A549 (cell line): ENCODE data around the gene TMEM107.

Experiments used
- EP300 ChIP-seq, 2 experiments: fragments of >200 bp; sonication (Bioruptor Twin); formaldehyde crosslinking; IDR thresholded peaks; 2 replicates in 1 of 2; 3 replicates in 1 of 2; pipeline ENCODE4 v1.6.1; 2016 to 2017
- GATA3 ChIP-seq: IDR thresholded peaks from 2 replicates; pipeline ENCODE4 v1.6.1; 2012; ENCODE audit warnings: borderline replicate concordance
- HDAC2 ChIP-seq: fragments of 200-600 bp; sonication (generic); IDR thresholded peaks from 2 replicates; pipeline ENCODE4 v1.6.1; 2016
- JUNB ChIP-seq: fragments of >200 bp; sonication (Bioruptor Twin); formaldehyde crosslinking; IDR thresholded peaks from 2 replicates; pipeline ENCODE4 v1.6.1; 2016
- POLR2A ChIP-seq: IDR thresholded peaks from 2 replicates; pipeline ENCODE4 v1.6.1; 2012; ENCODE audit warnings: mild to moderate bottlenecking, low read length
- SMC3 ChIP-seq: fragments of >200 bp; sonication (Bioruptor Twin); formaldehyde crosslinking; IDR thresholded peaks from 3 replicates; pipeline ENCODE4 v1.6.1; 2018; ENCODE audit warnings: inconsistent platforms
- TP53 ChIP-seq: fragments of 250-450 bp; sonication (Bioruptor Pico); IDR thresholded peaks from 2 replicates; pipeline ENCODE4 v1.5.0; 2021; ENCODE audit warnings: mild to moderate bottlenecking, moderate library complexity
- TF ChIP-seq, protein P1 (sequence below): fragments of >200 bp; sonication (Bioruptor Twin); formaldehyde crosslinking; IDR thresholded peaks from 3 replicates; pipeline ENCODE4 v1.5.1; 2016
- TF ChIP-seq, protein P2 (sequence below): fragments of 200-600 bp; sonication (generic); IDR thresholded peaks from 2 replicates; pipeline ENCODE4 v1.6.1; 2016; ENCODE audit warnings: antibody characterized with exemption, mild to moderate bottlenecking, moderate library complexity
- TF ChIP-seq, protein P3 (sequence below): fragments of 450-650 bp; IDR thresholded peaks from 2 replicates; pipeline ENCODE4 v1.6.1; 2014; ENCODE audit warnings: antibody characterized with exemption

DNA sequence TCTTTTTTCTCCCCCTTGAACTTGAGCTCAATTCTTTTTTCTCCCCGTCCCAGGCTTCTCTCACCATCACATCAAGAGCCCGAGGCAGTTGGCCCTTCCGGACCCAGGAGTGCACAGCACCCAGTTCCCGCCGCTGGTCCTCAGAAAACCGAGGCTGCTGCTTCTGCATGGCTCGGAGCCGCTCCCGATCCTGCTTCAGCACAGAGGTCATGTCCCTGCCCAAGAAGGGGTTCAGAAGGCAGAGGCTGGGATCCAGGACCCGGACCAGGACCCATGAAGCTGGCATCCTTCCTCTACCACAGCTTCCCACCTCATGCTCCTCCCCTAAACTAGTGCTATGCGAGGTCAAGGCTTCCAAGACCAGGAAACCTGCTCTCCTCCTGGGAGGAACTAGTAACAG is 34.4 kb downstream of the TMEM107 start:
- TF ChIP-seq TP53: no peak
- TF ChIP-seq, protein P1, sequence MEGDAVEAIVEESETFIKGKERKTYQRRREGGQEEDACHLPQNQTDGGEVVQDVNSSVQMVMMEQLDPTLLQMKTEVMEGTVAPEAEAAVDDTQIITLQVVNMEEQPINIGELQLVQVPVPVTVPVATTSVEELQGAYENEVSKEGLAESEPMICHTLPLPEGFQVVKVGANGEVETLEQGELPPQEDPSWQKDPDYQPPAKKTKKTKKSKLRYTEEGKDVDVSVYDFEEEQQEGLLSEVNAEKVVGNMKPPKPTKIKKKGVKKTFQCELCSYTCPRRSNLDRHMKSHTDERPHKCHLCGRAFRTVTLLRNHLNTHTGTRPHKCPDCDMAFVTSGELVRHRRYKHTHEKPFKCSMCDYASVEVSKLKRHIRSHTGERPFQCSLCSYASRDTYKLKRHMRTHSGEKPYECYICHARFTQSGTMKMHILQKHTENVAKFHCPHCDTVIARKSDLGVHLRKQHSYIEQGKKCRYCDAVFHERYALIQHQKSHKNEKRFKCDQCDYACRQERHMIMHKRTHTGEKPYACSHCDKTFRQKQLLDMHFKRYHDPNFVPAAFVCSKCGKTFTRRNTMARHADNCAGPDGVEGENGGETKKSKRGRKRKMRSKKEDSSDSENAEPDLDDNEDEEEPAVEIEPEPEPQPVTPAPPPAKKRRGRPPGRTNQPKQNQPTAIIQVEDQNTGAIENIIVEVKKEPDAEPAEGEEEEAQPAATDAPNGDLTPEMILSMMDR: no peak
- TF ChIP-seq, protein P2, sequence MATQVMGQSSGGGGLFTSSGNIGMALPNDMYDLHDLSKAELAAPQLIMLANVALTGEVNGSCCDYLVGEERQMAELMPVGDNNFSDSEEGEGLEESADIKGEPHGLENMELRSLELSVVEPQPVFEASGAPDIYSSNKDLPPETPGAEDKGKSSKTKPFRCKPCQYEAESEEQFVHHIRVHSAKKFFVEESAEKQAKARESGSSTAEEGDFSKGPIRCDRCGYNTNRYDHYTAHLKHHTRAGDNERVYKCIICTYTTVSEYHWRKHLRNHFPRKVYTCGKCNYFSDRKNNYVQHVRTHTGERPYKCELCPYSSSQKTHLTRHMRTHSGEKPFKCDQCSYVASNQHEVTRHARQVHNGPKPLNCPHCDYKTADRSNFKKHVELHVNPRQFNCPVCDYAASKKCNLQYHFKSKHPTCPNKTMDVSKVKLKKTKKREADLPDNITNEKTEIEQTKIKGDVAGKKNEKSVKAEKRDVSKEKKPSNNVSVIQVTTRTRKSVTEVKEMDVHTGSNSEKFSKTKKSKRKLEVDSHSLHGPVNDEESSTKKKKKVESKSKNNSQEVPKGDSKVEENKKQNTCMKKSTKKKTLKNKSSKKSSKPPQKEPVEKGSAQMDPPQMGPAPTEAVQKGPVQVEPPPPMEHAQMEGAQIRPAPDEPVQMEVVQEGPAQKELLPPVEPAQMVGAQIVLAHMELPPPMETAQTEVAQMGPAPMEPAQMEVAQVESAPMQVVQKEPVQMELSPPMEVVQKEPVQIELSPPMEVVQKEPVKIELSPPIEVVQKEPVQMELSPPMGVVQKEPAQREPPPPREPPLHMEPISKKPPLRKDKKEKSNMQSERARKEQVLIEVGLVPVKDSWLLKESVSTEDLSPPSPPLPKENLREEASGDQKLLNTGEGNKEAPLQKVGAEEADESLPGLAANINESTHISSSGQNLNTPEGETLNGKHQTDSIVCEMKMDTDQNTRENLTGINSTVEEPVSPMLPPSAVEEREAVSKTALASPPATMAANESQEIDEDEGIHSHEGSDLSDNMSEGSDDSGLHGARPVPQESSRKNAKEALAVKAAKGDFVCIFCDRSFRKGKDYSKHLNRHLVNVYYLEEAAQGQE: no peak
- TF ChIP-seq, protein P3, sequence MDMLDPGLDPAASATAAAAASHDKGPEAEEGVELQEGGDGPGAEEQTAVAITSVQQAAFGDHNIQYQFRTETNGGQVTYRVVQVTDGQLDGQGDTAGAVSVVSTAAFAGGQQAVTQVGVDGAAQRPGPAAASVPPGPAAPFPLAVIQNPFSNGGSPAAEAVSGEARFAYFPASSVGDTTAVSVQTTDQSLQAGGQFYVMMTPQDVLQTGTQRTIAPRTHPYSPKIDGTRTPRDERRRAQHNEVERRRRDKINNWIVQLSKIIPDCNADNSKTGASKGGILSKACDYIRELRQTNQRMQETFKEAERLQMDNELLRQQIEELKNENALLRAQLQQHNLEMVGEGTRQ: no peak
- no peak for TF ChIP-seq POLR2A
- TF ChIP-seq GATA3: no peak
- TF ChIP-seq HDAC2: no peak
- no peak for TF ChIP-seq EP300 (IDR thresholded peaks at IDR 0.05)
- TF ChIP-seq JUNB: no peak
- no peak for TF ChIP-seq SMC3
